IMR-90 (cell line): ENCODE results near the gene ZNF579. TPM values are rescaled to one million over a fixed set of nuclear protein-coding genes. Genes with fewer than 3 reads are reported as not detected.

ENCODE experiments used
- ATAC-seq: fragments of 200-7000 bp; cut with Tn5 transposase; 2 replicates; pipeline ENCODE4 v1.9.1; 2020; ENCODE audit warnings: low read depth, mild to moderate bottlenecking, moderate library complexity
- BruUV-seq: library from RNA; stranded (reverse); fragments of 400-500 nt; replicated peaks from 2 replicates; lab custom pipeline; 2021; lab: Mats Ljungman, UMichigan
- CTCF ChIA-PET: fragments of 300-600 bp; formaldehyde crosslinking; extraction: SDS; loops from one replicate; lab custom pipeline; 2021; ENCODE audit warnings: antibody characterized with exemption; lab: Yijun Ruan, JAX
- POLR2A ChIA-PET: fragments of 300-600 bp; sonication (Branson Sonifier 250); formaldehyde crosslinking; loops from one replicate; lab custom pipeline; 2022; ENCODE audit warnings: antibody characterized with exemption; ENCODE audit not compliant: unreplicated experiment; lab: Charles Lee
- DNase-seq: peaks from one replicate; pipeline ENCODE4 v3.0.0; 2013
- H2AFZ ChIP-seq: replicated peaks from 2 replicates; pipeline ENCODE3; 2013; ENCODE audit warnings: low read length, mild to moderate bottlenecking; ENCODE audit not compliant: poor library complexity
- H2AK5ac ChIP-seq: 2 replicates; pipeline ENCODE4 v1.6.1; 2013; ENCODE audit warnings: low read depth, low read length, inconsistent platforms
- H2AK9ac ChIP-seq: replicated peaks from 2 replicates; pipeline ENCODE3; 2013; ENCODE audit warnings: mild to moderate bottlenecking, low read depth, low read length, moderate library complexity; ENCODE audit not compliant: poor library complexity
- H2BK120ac ChIP-seq: 2 replicates; pipeline ENCODE4 v1.6.1; 2013; ENCODE audit warnings: low read depth, low read length, inconsistent platforms
- H2BK15ac ChIP-seq: 3 replicates; pipeline ENCODE4 v1.6.1; 2013; ENCODE audit warnings: low read depth, low read length, inconsistent platforms
- H2BK20ac ChIP-seq: 2 replicates; pipeline ENCODE4 v1.6.1; 2013; ENCODE audit warnings: low read depth, mild to moderate bottlenecking, inconsistent platforms, low read length, moderate library complexity
- H2BK5ac ChIP-seq: 2 replicates; pipeline ENCODE4 v1.6.1; 2013; ENCODE audit warnings: mild to moderate bottlenecking, low read depth, low read length, inconsistent platforms; ENCODE audit not compliant: poor library complexity, severe bottlenecking
- H3K14ac ChIP-seq: replicated peaks from 2 replicates; pipeline ENCODE4 v1.6.1; 2013; ENCODE audit warnings: low read depth, low read length, inconsistent platforms
- H3K18ac ChIP-seq: 2 replicates; pipeline ENCODE4 v1.6.1; 2013; ENCODE audit warnings: low read depth, low read length, control low read depth
- H3K23ac ChIP-seq: 2 replicates; pipeline ENCODE4 v1.6.1; 2013; ENCODE audit warnings: low read depth, low read length, inconsistent platforms
- H3K27ac ChIP-seq: 2 replicates; pipeline ENCODE4 v1.5.1; 2013; ENCODE audit warnings: mild to moderate bottlenecking, control low read depth, low read length; ENCODE audit not compliant: insufficient read depth
- H3K27me3 ChIP-seq: 2 replicates; pipeline ENCODE4 v1.6.1; 2013; ENCODE audit warnings: low read length; ENCODE audit not compliant: control insufficient read depth, insufficient read depth
- H3K36me3 ChIP-seq: 2 replicates; pipeline ENCODE4 v1.6.1; 2013; ENCODE audit warnings: low read length, mixed read lengths; ENCODE audit not compliant: control insufficient read depth, insufficient read depth
- H3K4ac ChIP-seq: 2 replicates; pipeline ENCODE4 v1.6.1; 2013; ENCODE audit warnings: low read depth, low read length, inconsistent platforms
- H3K4me1 ChIP-seq: 2 replicates; pipeline ENCODE4 v1.6.1; 2013; ENCODE audit warnings: low read length, mixed read lengths; ENCODE audit not compliant: control insufficient read depth, insufficient read depth
- H3K4me2 ChIP-seq: 2 replicates; pipeline ENCODE4 v1.6.1; 2013; ENCODE audit warnings: low read depth, mild to moderate bottlenecking, control low read depth, low read length, moderate library complexity
- H3K4me3 ChIP-seq: 2 replicates; pipeline ENCODE4 v1.5.1; 2013; ENCODE audit warnings: low read depth, mild to moderate bottlenecking, control low read depth, low read length, moderate library complexity; ENCODE audit not compliant: insufficient read depth
- H3K56ac ChIP-seq: 2 replicates; pipeline ENCODE4 v1.6.1; 2013; ENCODE audit warnings: low read length, inconsistent platforms; ENCODE audit not compliant: insufficient read depth; ENCODE audit errors: extremely low read depth
- H3K79me1 ChIP-seq, 2 experiments: 2 replicates each; pipeline ENCODE4 v1.6.1; 2013; ENCODE audit warnings: low read length in 2 of 2, inconsistent platforms in 1 of 2, low read depth in 1 of 2
- H3K9ac ChIP-seq: 2 replicates; pipeline ENCODE4 v1.6.1; 2013; ENCODE audit warnings: low read depth, low read length, control low read depth
- H3K9me1 ChIP-seq: 2 replicates; pipeline ENCODE4 v1.6.1; 2013; ENCODE audit warnings: low read length, inconsistent platforms; ENCODE audit not compliant: insufficient read depth
- H3K9me3 ChIP-seq: 2 replicates; pipeline ENCODE4 v1.6.1; 2013; ENCODE audit warnings: low read length; ENCODE audit not compliant: control insufficient read depth, insufficient read depth
- H4K20me1 ChIP-seq: 2 replicates; pipeline ENCODE4 v1.6.1; 2013; ENCODE audit warnings: low read length, inconsistent platforms; ENCODE audit not compliant: insufficient read depth
- H4K5ac ChIP-seq: 2 replicates; pipeline ENCODE4 v1.6.1; 2013; ENCODE audit warnings: mild to moderate bottlenecking, low read depth, low read length, control low read depth
- H4K8ac ChIP-seq, 2 experiments: 2 replicates each; pipeline ENCODE4 v1.6.1; 2013; ENCODE audit warnings: low read depth in 2 of 2, low read length in 2 of 2, control low read depth in 1 of 2, inconsistent platforms in 1 of 2
- H4K91ac ChIP-seq: 2 replicates; pipeline ENCODE4 v1.6.1; 2013; ENCODE audit warnings: low read depth, low read length, inconsistent platforms; ENCODE audit not compliant: insufficient read depth
- BHLHE40 ChIP-seq: fragments of 150-350 bp; IDR thresholded peaks from 2 replicates; pipeline ENCODE4 v1.6.1; 2016; ENCODE audit warnings: mild to moderate bottlenecking, low read depth, low read length
- CHD1 ChIP-seq: IDR thresholded peaks from 2 replicates; pipeline ENCODE4 v1.6.1; 2012; ENCODE audit warnings: low read depth, low read length, improper control_type of control experiment
- ELK1 ChIP-seq: fragments of 150-350 bp; IDR thresholded peaks from 2 replicates; pipeline ENCODE4 v1.6.1; 2016; ENCODE audit warnings: low read depth, mild to moderate bottlenecking, low read length, moderate library complexity, borderline replicate concordance
- FOS ChIP-seq: fragments of 150-350 bp; IDR thresholded peaks from 2 replicates; pipeline ENCODE4 v1.6.1; 2016; ENCODE audit warnings: low read depth, low read length
- MAFK ChIP-seq: IDR thresholded peaks from 2 replicates; pipeline ENCODE4 v1.6.1; 2012; ENCODE audit warnings: low read depth, low read length, improper control_type of control experiment
- MXI1 ChIP-seq: IDR thresholded peaks from 2 replicates; pipeline ENCODE4 v1.6.1; 2012; ENCODE audit warnings: low read depth, mild to moderate bottlenecking, low read length, moderate library complexity, borderline replicate concordance
- NFE2L2 ChIP-seq: fragments of 150-350 bp; IDR thresholded peaks from 2 replicates; pipeline ENCODE4 v1.6.1; 2016; ENCODE audit warnings: low read depth, mild to moderate bottlenecking, low read length
- POLR2A ChIP-seq: IDR thresholded peaks from 2 replicates; pipeline ENCODE4 v1.6.1; 2012; ENCODE audit warnings: mild to moderate bottlenecking, low read depth, low read length
- WGBS, 2 experiments: methylation state at CpG; one replicate each; pipeline versions ENCODE4 v1.1.5 to v1.1.7; 2013; ENCODE audit warnings: missing lambda C conversion rate in 2 of 2; ENCODE audit not compliant: insufficient read length in 1 of 2; ENCODE audit errors: extremely low coverage in 2 of 2; 5-methylcytosine and 5-hydroxymethylcytosine counted together
- dilution Hi-C: fragments of 300-500 bp; cut with HindIII; formaldehyde crosslinking; loops from one replicate; pipeline ENCODE4 v1.14.3; 2018; ENCODE audit warnings: low sequenced_read_pairs; ENCODE audit not compliant: unreplicated experiment
- in situ Hi-C: fragments of 300-500 bp; cut with MboI; formaldehyde crosslinking; loops from 3 replicates; pipeline ENCODE4 v1.14.3; 2019; ENCODE audit warnings: low sequenced_read_pairs, inconsistent platforms, mixed read lengths
- intact Hi-C: fragments of 100-400 bp; cut with micrococcal nuclease; formaldehyde crosslinking; loops from 2 replicates; pipeline ENCODE4 v1.10.0; 2022
- polyA plus RNA-seq, 3 experiments: library from polyadenylated mRNA; depleted of rRNA; stranded (reverse); fragments of >200 nt; gene quantifications; 2 replicates each; pipeline ENCODE4 v1.2.3, GENCODE V29; 2012; ENCODE audit warnings: low replicate concordance in 1 of 3
- total RNA-seq: library from RNA; depleted of rRNA; stranded (reverse); fragments of >200 nt; gene quantifications from 2 replicates; pipeline ENCODE4 v1.2.3, GENCODE V29; 2012
- TF ChIP-seq, protein P1 (sequence below): fragments of 150-350 bp; IDR thresholded peaks from 2 replicates; pipeline ENCODE4 v1.6.1; 2017; ENCODE audit warnings: mild to moderate bottlenecking, antibody characterized with exemption, low read length, low read depth

ZNF579 gene
- total and polyA plus RNA-seq, 2 of the 4 experiments (the other 2 are of a cell fraction) = 0.54 to 9.0 TPM

- Histone ChIP-seq H2BK120ac (no peak overlapping the region), H3K79me1 (no peaks in the 10 kb centered on the region), H3K36me3 (no peaks in the 10 kb centered on the region), H3K23ac (no peak overlapping the region), H3K14ac (no peak overlapping the region), H4K8ac (no peak overlapping the region), H3K27me3 (no peaks in the 10 kb centered on the region; the same call in 1 of the 2 replicates), H4K91ac (no peak overlapping the region), H2BK20ac (no peak overlapping the region), H3K9me1 (0 out of 2 replicates have a peak, but pooled peaks cover 2% of the 10 kb centered on the region), H3K9me3 (no peaks in the 10 kb centered on the region), H2AK9ac (no peak overlapping the region), H2AK5ac (0 out of 2 replicates have a peak overlapping the region, but pooled peaks have one; percentile 46), H3K4me2 (no peak overlapping the region), H3K56ac (no peak overlapping the region), H3K18ac (no peak overlapping the region), H3K4ac (no peak overlapping the region), H3K4me3 (no peak overlapping the region), H4K20me1 (no peaks in the 10 kb centered on the region), H2BK15ac (no peak overlapping the region), H3K27ac (no peak overlapping the region), H2AFZ (peak overlapping the region; percentile 51), H2BK5ac (no peak overlapping the region), H4K5ac (no peak overlapping the region), H3K9ac (no peak overlapping the region), H3K4me1 (no peaks in the 10 kb centered on the region; the same call in 1 of the 2 replicates)
- dilution Hi-C loops = no loop called here
- ATAC-seq (no peak), DNase-seq (no peak)
- ChIA-PET POLR2A (interaction anchor here (0.5 kb wide), 1 partner anchor 39 kb away, joined by 4 read pairs; no protein-coding TSS in a partner anchor), CTCF (interaction anchor here (1.5 kb wide), 1 partner anchor 31 kb away, joined by 4 read pairs; no protein-coding TSS in a partner anchor)
- 74% methylated on average over 4 of the region's 12 CpGs; no CpG with 5 or more reads in 1 of the 2 experiments for WGBS, 2 experiments
- intact Hi-C loops = no loop called here
- no peak for TF ChIP-seq FOS
- no peak for TF ChIP-seq BHLHE40
- TF ChIP-seq, protein P1, sequence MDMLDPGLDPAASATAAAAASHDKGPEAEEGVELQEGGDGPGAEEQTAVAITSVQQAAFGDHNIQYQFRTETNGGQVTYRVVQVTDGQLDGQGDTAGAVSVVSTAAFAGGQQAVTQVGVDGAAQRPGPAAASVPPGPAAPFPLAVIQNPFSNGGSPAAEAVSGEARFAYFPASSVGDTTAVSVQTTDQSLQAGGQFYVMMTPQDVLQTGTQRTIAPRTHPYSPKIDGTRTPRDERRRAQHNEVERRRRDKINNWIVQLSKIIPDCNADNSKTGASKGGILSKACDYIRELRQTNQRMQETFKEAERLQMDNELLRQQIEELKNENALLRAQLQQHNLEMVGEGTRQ = no peak
- no peak for TF ChIP-seq CHD1
- TF ChIP-seq POLR2A = no peak
- no peak for TF ChIP-seq NFE2L2
- TF ChIP-seq ELK1 = no peak
- TF ChIP-seq MXI1 = no peak
- TF ChIP-seq MAFK = no peak
- BruUV-seq = no TSS peak
- in situ Hi-C loops = no loop called here
Observed at GRCh38 chr19:55535173-55535964, 45.3 kb downstream of the ZNF579 start.
